Panc1 (cell line): ENCODE results near the gene MINK1. TPM values are rescaled to one million over a fixed set of nuclear protein-coding genes. Genes with fewer than 3 reads are reported as not detected.

Source experiments
- ATAC-seq: fragments of 200-7000 bp; cut with Tn5 transposase; 2 replicates; pipeline ENCODE4 v1.9.1; 2020; ENCODE audit warnings: mild to moderate bottlenecking, moderate library complexity
- BruUV-seq: library from RNA; stranded (reverse); fragments of 400-500 nt; replicated peaks from 2 replicates; lab custom pipeline; 2021; lab: Mats Ljungman, UMichigan
- CTCF ChIA-PET: fragments of 300-600 bp; sonication (Branson Sonifier 250); formaldehyde crosslinking; loops from one replicate; lab custom pipeline; 2022; ENCODE audit warnings: antibody characterized with exemption; lab: Charles Lee
- POLR2A ChIA-PET: fragments of 300-600 bp; sonication (Branson Sonifier 250); formaldehyde crosslinking; loops from one replicate; lab custom pipeline; 2022; ENCODE audit warnings: antibody characterized with exemption; lab: Charles Lee
- DNase-seq: peaks from one replicate; pipeline ENCODE4 v3.0.0-alpha.2; 2010; ENCODE audit warnings: low read depth, low spot score
- H3K27ac ChIP-seq: 2 replicates; pipeline ENCODE4 v1.5.1; 2011; ENCODE audit warnings: mild to moderate bottlenecking, low read length, inconsistent platforms
- H3K27me3 ChIP-seq: fragments of 200-500 bp; sonication (Bioruptor generic); 2 replicates; pipeline ENCODE4 v1.6.0; 2014; ENCODE audit warnings: low read length, inconsistent platforms; ENCODE audit not compliant: control insufficient read depth, insufficient read depth
- H3K36me3 ChIP-seq: fragments of 200-500 bp; sonication (Bioruptor generic); 2 replicates; pipeline ENCODE4 v1.5.1; 2014; ENCODE audit warnings: inconsistent platforms, mild to moderate bottlenecking, low read length, moderate library complexity; ENCODE audit not compliant: control insufficient read depth, insufficient read depth
- H3K4me1 ChIP-seq: 2 replicates; pipeline ENCODE4 v1.5.1; 2011; ENCODE audit warnings: inconsistent platforms, mild to moderate bottlenecking, low read length, moderate library complexity; ENCODE audit not compliant: control insufficient read depth, insufficient read depth
- H3K4me3 ChIP-seq, 2 experiments: 2 replicates each; pipeline ENCODE4 v1.5.1; 2011 to 2012; ENCODE audit warnings: low read depth in 2 of 2, low read length in 2 of 2, mild to moderate bottlenecking in 2 of 2, inconsistent platforms in 1 of 2, moderate library complexity in 1 of 2
- H3K9me3 ChIP-seq: fragments of 200-500 bp; sonication (Bioruptor generic); 2 replicates; pipeline ENCODE4 v1.5.1; 2014; ENCODE audit warnings: low read depth, mild to moderate bottlenecking, inconsistent platforms, low read length, moderate library complexity; ENCODE audit not compliant: control insufficient read depth, insufficient read depth
- POLR2AphosphoS5 ChIP-seq: IDR thresholded peaks from 2 replicates; pipeline ENCODE4 v1.6.1; 2012; ENCODE audit warnings: mild to moderate bottlenecking, low read depth, low read length, moderate library complexity
- SIN3A ChIP-seq: IDR thresholded peaks from 2 replicates; pipeline ENCODE4 v1.6.1; 2012; ENCODE audit warnings: low read depth, mild to moderate bottlenecking, low read length, moderate library complexity, borderline replicate concordance; ENCODE audit not compliant: insufficient read depth
- TCF7L2 ChIP-seq: IDR thresholded peaks from 2 replicates; pipeline ENCODE4 v1.6.1; 2011; ENCODE audit warnings: mild to moderate bottlenecking, low read depth, low read length, inconsistent platforms
- in situ Hi-C: cut with HindIII; loops from 2 replicates; pipeline ENCODE4 v1.10.0; 2016; ENCODE audit warnings: low sequenced_read_pairs, low pct_unique_long_range_greater_than_20kb
- intact Hi-C: fragments of 100-400 bp; cut with micrococcal nuclease; formaldehyde crosslinking; loops from one replicate; pipeline ENCODE4 v1.10.0; 2022; ENCODE audit not compliant: unreplicated experiment
- total RNA-seq: library from RNA; stranded (reverse); gene quantifications from one replicate; pipeline ENCODE4 v1.2.1, GENCODE V29; 2021; ENCODE audit not compliant: unreplicated experiment
- TF ChIP-seq, protein P1 (sequence below): fragments of 450-650 bp; IDR thresholded peaks from 2 replicates; pipeline ENCODE4 v1.5.1; 2017; ENCODE audit warnings: mild to moderate bottlenecking
- TF ChIP-seq, protein P2 (sequence below), 2 experiments: IDR thresholded peaks; 2 replicates each; pipeline ENCODE4 v1.6.1; 2011 to 2012; ENCODE audit warnings: low read depth in 2 of 2, control low read depth in 1 of 2, low read length in 1 of 2, mild to moderate bottlenecking in 1 of 2, moderate library complexity in 1 of 2; ENCODE audit not compliant: insufficient read depth in 1 of 2

The MINK1 gene
- total RNA-seq, 1 experiment from 2014 or later: 78.2 TPM

DNA sequence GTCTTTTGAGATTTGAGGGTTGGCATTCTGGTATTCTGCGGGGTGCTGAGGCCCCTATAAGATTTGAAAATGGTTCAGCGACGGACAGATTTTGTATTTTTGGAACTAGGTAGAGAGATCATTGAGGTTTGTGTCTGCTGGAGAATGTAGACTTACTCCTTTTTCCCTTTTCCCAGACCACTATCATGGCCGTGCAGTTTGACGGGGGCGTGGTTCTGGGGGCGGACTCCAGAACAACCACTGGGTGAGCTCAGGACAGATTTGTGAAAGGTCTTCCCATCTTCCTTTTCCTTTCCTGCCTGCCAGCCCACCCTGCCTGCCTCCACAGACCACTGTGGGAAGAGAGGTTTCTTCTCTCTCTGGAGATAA is 36.6 kb upstream of the MINK1 start:
- in situ Hi-C loops (no loop called here), intact Hi-C loops (no loop called here)
- TF ChIP-seq, protein P1, sequence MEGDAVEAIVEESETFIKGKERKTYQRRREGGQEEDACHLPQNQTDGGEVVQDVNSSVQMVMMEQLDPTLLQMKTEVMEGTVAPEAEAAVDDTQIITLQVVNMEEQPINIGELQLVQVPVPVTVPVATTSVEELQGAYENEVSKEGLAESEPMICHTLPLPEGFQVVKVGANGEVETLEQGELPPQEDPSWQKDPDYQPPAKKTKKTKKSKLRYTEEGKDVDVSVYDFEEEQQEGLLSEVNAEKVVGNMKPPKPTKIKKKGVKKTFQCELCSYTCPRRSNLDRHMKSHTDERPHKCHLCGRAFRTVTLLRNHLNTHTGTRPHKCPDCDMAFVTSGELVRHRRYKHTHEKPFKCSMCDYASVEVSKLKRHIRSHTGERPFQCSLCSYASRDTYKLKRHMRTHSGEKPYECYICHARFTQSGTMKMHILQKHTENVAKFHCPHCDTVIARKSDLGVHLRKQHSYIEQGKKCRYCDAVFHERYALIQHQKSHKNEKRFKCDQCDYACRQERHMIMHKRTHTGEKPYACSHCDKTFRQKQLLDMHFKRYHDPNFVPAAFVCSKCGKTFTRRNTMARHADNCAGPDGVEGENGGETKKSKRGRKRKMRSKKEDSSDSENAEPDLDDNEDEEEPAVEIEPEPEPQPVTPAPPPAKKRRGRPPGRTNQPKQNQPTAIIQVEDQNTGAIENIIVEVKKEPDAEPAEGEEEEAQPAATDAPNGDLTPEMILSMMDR: no peak
- Histone ChIP-seq H3K36me3 (no peaks in the 10 kb centered on the region; the same call in none of the 2 replicates), H3K27me3 (no peaks in the 10 kb centered on the region), H3K4me1 (no peaks in the 10 kb centered on the region), H3K4me3 (peak overlapping the region; percentile 97 to 100), H3K9me3 (no peaks in the 10 kb centered on the region), H3K27ac (peak overlapping the region; percentile 94)
- TSS peak; percentile 97 for BruUV-seq
- DNase-seq (no peak), ATAC-seq (peak; percentile 83)
- ChIA-PET POLR2A (interaction anchor here (0.5 to 0.7 kb wide), 2 partner anchors 19 to 49 kb away, joined by 4 to 8 read pairs; no protein-coding TSS in a partner anchor), CTCF (interaction anchor here (0.5 to 1.3 kb wide), 2 partner anchors 9 to 84 kb away, joined by 3 to 5 read pairs; no protein-coding TSS in a partner anchor)

DNA sequence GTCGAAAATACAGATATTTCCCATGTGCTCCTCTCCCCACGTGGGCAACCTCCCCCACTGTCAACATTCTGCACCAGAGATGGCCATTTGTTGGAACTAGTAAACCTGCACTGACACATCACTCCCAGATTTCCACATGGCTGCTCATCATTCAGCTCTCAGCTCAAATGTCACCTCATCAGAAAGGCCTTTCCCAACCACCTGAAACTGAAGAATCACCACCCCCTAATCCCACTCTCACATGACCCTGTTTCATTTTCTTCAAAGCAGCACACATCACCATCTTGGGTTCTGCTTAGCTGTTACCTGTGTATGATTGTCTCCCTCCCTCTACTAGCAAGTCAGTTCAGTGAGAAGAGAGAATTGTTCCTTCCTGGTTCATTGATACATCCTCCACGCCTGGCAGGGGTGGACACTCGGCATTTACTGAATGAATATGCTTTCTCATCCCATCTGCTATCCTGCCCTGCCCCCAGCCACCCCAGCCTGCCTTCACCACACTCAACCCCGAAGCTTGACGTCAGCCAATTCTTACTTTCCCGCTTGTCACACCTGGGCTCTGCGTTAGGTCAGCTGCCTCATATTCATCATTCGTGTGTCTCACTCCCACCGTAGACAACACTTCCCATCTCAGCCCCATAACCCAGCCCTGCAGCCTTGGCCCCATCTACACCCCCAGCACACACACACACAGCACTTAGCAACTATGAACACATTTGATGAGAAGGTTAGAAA is 32.5 kb upstream of the MINK1 start:
- POLR2A ChIA-PET: no interaction called here
- H3K27me3 ChIP-seq: no peaks in the 10 kb centered on the region
- CTCF ChIA-PET: interaction anchor here (0.7 kb wide), 1 partner anchor 45 kb away, joined by 4 read pairs; no protein-coding TSS in a partner anchor
- intact Hi-C loops (no loop called here), in situ Hi-C loops (no loop called here)
- no TSS peak for BruUV-seq
- DNase-seq (no peak), ATAC-seq (no peak)
- no peak overlapping the region for H3K27ac ChIP-seq
- no peak for TF ChIP-seq SIN3A
- no peak for TF ChIP-seq TCF7L2
- TF ChIP-seq, protein P2, sequence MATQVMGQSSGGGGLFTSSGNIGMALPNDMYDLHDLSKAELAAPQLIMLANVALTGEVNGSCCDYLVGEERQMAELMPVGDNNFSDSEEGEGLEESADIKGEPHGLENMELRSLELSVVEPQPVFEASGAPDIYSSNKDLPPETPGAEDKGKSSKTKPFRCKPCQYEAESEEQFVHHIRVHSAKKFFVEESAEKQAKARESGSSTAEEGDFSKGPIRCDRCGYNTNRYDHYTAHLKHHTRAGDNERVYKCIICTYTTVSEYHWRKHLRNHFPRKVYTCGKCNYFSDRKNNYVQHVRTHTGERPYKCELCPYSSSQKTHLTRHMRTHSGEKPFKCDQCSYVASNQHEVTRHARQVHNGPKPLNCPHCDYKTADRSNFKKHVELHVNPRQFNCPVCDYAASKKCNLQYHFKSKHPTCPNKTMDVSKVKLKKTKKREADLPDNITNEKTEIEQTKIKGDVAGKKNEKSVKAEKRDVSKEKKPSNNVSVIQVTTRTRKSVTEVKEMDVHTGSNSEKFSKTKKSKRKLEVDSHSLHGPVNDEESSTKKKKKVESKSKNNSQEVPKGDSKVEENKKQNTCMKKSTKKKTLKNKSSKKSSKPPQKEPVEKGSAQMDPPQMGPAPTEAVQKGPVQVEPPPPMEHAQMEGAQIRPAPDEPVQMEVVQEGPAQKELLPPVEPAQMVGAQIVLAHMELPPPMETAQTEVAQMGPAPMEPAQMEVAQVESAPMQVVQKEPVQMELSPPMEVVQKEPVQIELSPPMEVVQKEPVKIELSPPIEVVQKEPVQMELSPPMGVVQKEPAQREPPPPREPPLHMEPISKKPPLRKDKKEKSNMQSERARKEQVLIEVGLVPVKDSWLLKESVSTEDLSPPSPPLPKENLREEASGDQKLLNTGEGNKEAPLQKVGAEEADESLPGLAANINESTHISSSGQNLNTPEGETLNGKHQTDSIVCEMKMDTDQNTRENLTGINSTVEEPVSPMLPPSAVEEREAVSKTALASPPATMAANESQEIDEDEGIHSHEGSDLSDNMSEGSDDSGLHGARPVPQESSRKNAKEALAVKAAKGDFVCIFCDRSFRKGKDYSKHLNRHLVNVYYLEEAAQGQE (IDR thresholded peaks at IDR 0.05; ENCODE audit: insufficient read depth in 1 of 2, low read depth in 2 of 2, low read length in 1 of 2): no peak
- no peaks in the 10 kb centered on the region; the same call in none of the 2 replicates for H3K36me3 ChIP-seq
- H3K9me3 ChIP-seq: no peaks in the 10 kb centered on the region
- no peak overlapping the region for H3K4me3 ChIP-seq
- H3K4me1 ChIP-seq: no peaks in the 10 kb centered on the region

DNA sequence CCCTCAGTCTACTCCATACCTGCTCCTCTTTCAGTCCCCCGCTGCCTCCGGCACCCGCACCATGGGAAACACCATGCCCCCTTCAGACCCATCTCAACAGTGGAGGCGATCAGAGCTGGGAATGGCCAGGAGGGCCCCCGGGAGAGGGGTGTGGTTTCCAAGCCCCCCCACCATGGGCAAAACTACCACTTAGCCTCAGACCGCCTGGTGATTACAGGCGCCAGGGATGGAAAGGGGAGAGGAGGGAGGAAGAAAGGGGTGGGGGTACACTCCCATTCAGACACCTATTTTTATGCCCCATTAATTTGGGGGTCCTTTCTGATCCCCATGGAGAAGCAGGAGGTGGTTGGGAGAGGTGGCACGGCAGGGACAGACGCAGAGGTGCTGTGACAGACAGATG is 30.9 kb upstream of the MINK1 start, which contains the start of gene C17orf114:
C17orf114 (minus strand) TSS at position 101 of the 400 bp plus-strand sequence.
- H3K27me3 ChIP-seq: no peaks in the 10 kb centered on the region
- H3K9me3 ChIP-seq: no peaks in the 10 kb centered on the region
- H3K27ac ChIP-seq: no peak within 1 kb of the TSS
- H3K4me1 ChIP-seq: peaks cover 3% of the 10 kb centered on the region; the same call in 1 of the 2 replicates
- H3K36me3 ChIP-seq: no peaks in the 10 kb centered on the region; the same call in 1 of the 2 replicates
- in situ Hi-C loops: no loop called here
- ChIA-PET POLR2A (no interaction called here), CTCF (no interaction called here)
- no peak for DNase-seq
- no TSS peak for BruUV-seq
- ATAC-seq: no peak
- no peak within 1 kb of the TSS for H3K4me3 ChIP-seq
- intact Hi-C loops: no loop called here
- TF ChIP-seq POLR2AphosphoS5 (no peak), SIN3A (no peak), TCF7L2 (no peak)
- TF ChIP-seq, protein P2 (IDR thresholded peaks at IDR 0.05; ENCODE audit: insufficient read depth in 1 of 2, low read depth in 2 of 2, low read length in 1 of 2): no peak
